Suppressor macrophage (primary cell): Measurements from ENCODE around the gene IL1A.
"Not testable (repeated sequence)": the region's sequence is repeated elsewhere in the genome, so short reads cannot be mapped to it uniquely, and the experiment has no call there.

ENCODE experiments used
- DNase-seq, 4 experiments: peaks; one replicate each; pipeline ENCODE4 v3.0.0-alpha.2; 2020 to 2022
- total RNA-seq, 17 experiments: gene quantifications; one replicate each; lab custom pipeline; 2026; ENCODE audit warnings: mixed read lengths in 6 of 17, inconsistent platforms in 3 of 17; lab: John Stamatoyannopoulos, UW

The IL1A gene
- total RNA-seq, result 0.11 to 491 (median 4.8) reads per million in 17 experiments

GRCh38 chr2:112784199-112785189 lies at the start of gene IL1A:
Gene IL1A (minus strand): TSS chr2:112784493. CDS start chr2:112783770, 723 bp downstream.
- DNase-seq, result peak; percentile 62 to 83 (median 76)

GRCh38 chr2:112833976-112834375 lies 49.7 kb upstream of the IL1A start:
- DNase-seq, result no peak

GRCh38 chr2:112833639-112833931 lies 49.3 kb upstream of the IL1A start:
- DNase-seq, result not testable (repeated sequence)

- DNase-seq, result peak in 1 of 4 experiments; percentile 6
Measured at GRCh38 chr2:112832841-112833638, 48.7 kb upstream of the IL1A start.

- DNase-seq, result peak in 2 of 4 experiments; percentile 43
Measured at GRCh38 chr2:112831946-112832840, 47.9 kb upstream of the IL1A start.

- peak in 3 of 4 experiments; percentile 43 to 49 (median 48) for DNase-seq
Measured at GRCh38 chr2:112831513-112831845, 47.2 kb upstream of the IL1A start.

GRCh38 chr2:112830682-112831512 lies 46.6 kb upstream of the IL1A start:
- DNase-seq, result no peak

GRCh38 chr2:112829961-112830681 lies 45.8 kb upstream of the IL1A start:
- DNase-seq, result peak in 3 of 4 experiments; percentile 20 to 40 (median 38)

- peak in 1 of 4 experiments; percentile 26 for DNase-seq
Measured at GRCh38 chr2:112829101-112829960, 45.0 kb upstream of the IL1A start.

- DNase-seq, result no peak
Measured at GRCh38 chr2:112828251-112828691, 44.0 kb upstream of the IL1A start.

- DNase-seq, result peak in 1 of 4 experiments; percentile 9
Measured at GRCh38 chr2:112827604-112828185, 43.4 kb upstream of the IL1A start.

- no peak for DNase-seq
Measured at GRCh38 chr2:112827009-112827408, 42.7 kb upstream of the IL1A start.

- no peak for DNase-seq
Measured at GRCh38 chr2:112825706-112826105, 41.4 kb upstream of the IL1A start.

- peak in 1 of 4 experiments; percentile 20 for DNase-seq
Measured at GRCh38 chr2:112824694-112825085, 40.4 kb upstream of the IL1A start.

GRCh38 chr2:112821682-112822081 lies 37.4 kb upstream of the IL1A start:
- peak in 1 of 4 experiments; percentile 32 for DNase-seq

GRCh38 chr2:112821142-112821541 lies 36.8 kb upstream of the IL1A start:
- no peak for DNase-seq

- DNase-seq, result no peak
Measured at GRCh38 chr2:112820343-112820742, 36.0 kb upstream of the IL1A start.

GRCh38 chr2:112819081-112819480 lies 34.8 kb upstream of the IL1A start:
- DNase-seq, result no peak
